Measurements from ENCODE around the gene GOLT1A. TPM values are rescaled to one million over a fixed set of nuclear protein-coding genes. Genes with fewer than 3 reads are reported as not detected.

GOLT1A gene
- total and polyA plus RNA-seq, 2 of the 8 experiments (the other 6 are each of a cell fraction or from before 2014, with no cell fraction given), result 7.5 to 8.5 TPM

DNA sequence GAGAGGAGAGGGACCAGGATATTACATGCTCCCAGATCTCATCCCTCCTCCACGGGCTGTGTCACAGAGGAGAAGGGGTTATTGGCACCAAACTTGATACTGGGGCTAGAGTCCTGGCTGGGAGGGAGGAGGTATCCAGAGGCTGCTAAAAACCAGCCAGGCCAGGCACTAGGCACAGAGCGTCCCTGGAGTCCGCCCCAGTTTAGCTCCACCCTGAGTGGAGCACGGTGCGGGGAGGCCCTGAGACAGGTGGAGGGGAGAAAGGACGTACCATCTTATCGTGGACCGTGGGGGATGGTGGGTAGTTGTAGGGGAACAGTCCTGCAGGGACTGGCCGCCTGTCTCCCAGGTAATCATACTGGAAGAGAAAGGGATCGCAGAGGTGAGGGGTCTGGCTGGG, 42.7 kb upstream of the GOLT1A start:
- peak overlapping the region; percentile 93; the same call in 1 of the 2 replicates for H2BK20ac ChIP-seq (ENCODE audit: low read length)
- H3K9me3 ChIP-seq (ENCODE audit: insufficient read depth in 2 of 2, low read depth in 1 of 2, low read length in 1 of 2), result no peaks in the 10 kb centered on the region
- H2BK15ac ChIP-seq (ENCODE audit: low read length), result no peak overlapping the region; the same call in 1 of the 2 replicates
- no peaks in the 10 kb centered on the region for H3K23me2 ChIP-seq (ENCODE audit: low read depth, low read length)
- peak overlapping the region; percentile 81; the same call in 1 of the 2 replicates for H2BK5ac ChIP-seq (ENCODE audit: low read depth, low read length)
- no peak overlapping the region for H3K14ac ChIP-seq (ENCODE audit: insufficient read length)
- DNase-seq (ENCODE audit: low read depth in 1 of 2, low spot score in 2 of 2), result no peak
- no peak overlapping the region for H2AFZ ChIP-seq (ENCODE audit: low read length)
- no peak overlapping the region for H3K56ac ChIP-seq (replicated peaks; ENCODE audit: insufficient read length, low read depth, low read length)
- H3K4ac ChIP-seq (replicated peaks; ENCODE audit: insufficient read length, low read depth, low read length), result no peak overlapping the region
- H4K5ac ChIP-seq (ENCODE audit: insufficient read length, low read depth, low read length), result no peak overlapping the region
- CTCF ChIA-PET (ENCODE audit: partially characterized antibody), result interaction anchor here (0.8 to 19.1 kb wide), 21 partner anchors 9 to 490 kb away, joined by 3 to 335 read pairs (median 9); partner anchors contain the start of genes GOLT1A and PLEKHA6
- no peak overlapping the region for H3K23ac ChIP-seq (ENCODE audit: insufficient read length)
- peak overlapping the region in 1 of 4 experiments; percentile 36; a peak in 1 of 8 replicates for H3K4me3 ChIP-seq (ENCODE audit: extremely low read depth in 1 of 4, insufficient read depth in 2 of 4, low read depth in 3 of 4, low read length in 4 of 4)
- 87% methylated on average over 10 of the region's 10 CpGs; no CpG with 5 or more reads in 1 of the 2 experiments for WGBS, 2 experiments (ENCODE audit: extremely low coverage in 1 of 2, insufficient coverage in 1 of 2, insufficient read length in 1 of 2, insufficient replicate concordance in 2 of 2, low coverage in 1 of 2, low lambda C conversion rate in 2 of 2, missing lambda C conversion rate in 1 of 2)
- POLR2A ChIA-PET (ENCODE audit: partially characterized antibody), result interaction anchor here (0.8 to 1.0 kb wide), 3 partner anchors 94 to 154 kb away, joined by 3 to 4 read pairs (median 3); no protein-coding TSS in a partner anchor
- no peak overlapping the region for H3K27ac ChIP-seq (ENCODE audit: low read depth, low read length)
- H4K8ac ChIP-seq (ENCODE audit: extremely low read depth, insufficient read depth, low read length), result no peak overlapping the region; the same call in 1 of the 2 replicates
- peaks cover 15 to 30% (median 21%) of the 10 kb centered on the region in 4 experiments for H3K4me1 ChIP-seq (replicated peaks in 1 of 4; ENCODE audit: control insufficient read depth in 3 of 4, insufficient read depth in 4 of 4, low read length in 3 of 4)
- peak overlapping the region; percentile 75; the same call in 1 of the 2 replicates for H2BK12ac ChIP-seq (ENCODE audit: low read depth, low read length)
- no peaks in the 10 kb centered on the region for H3K79me2 ChIP-seq (ENCODE audit: control insufficient read depth in 1 of 2, insufficient read depth in 2 of 2, low read length in 2 of 2)
- peak overlapping the region; percentile 66; the same call in 1 of the 2 replicates for H3K18ac ChIP-seq (ENCODE audit: extremely low read depth, low read length)
- H2BK120ac ChIP-seq (replicated peaks; ENCODE audit: low read depth, low read length), result peak overlapping the region; percentile 8
- H3K27me3 ChIP-seq (replicated peaks in 1 of 4; ENCODE audit: control insufficient read depth in 3 of 4, extremely low read depth in 1 of 4, insufficient read depth in 3 of 4, low read length in 3 of 4), result no peaks in the 10 kb centered on the region
- no peaks in the 10 kb centered on the region for H4K20me1 ChIP-seq (replicated peaks in 1 of 2; ENCODE audit: control insufficient read depth in 1 of 2, insufficient read depth in 2 of 2, low read length in 2 of 2)
- H3K9ac ChIP-seq (replicated peaks in 1 of 4; ENCODE audit: extremely low read depth in 1 of 4, low read depth in 3 of 4, low read length in 3 of 4), result no peak overlapping the region
- no peak for TF ChIP-seq KDM1A (IDR thresholded peaks at IDR 0.05; ENCODE audit: borderline replicate concordance, low read length)
- no peaks in the 10 kb centered on the region for H3K79me1 ChIP-seq (ENCODE audit: low read depth, low read length)
- FAIRE-seq, result no peak
- H3K36me3 ChIP-seq (ENCODE audit: control insufficient read depth in 2 of 4, insufficient read depth in 4 of 4, low read length in 3 of 4), result peaks cover 0 to 4% (median 0%) of the 10 kb centered on the region in 4 experiments; a peak in 1 of 8 replicates
- 0 out of 2 replicates have a peak overlapping the region, but pooled peaks have one; percentile 34 for H2AK5ac ChIP-seq (ENCODE audit: low read depth, low read length)
- H3K4me2 ChIP-seq (ENCODE audit: insufficient read depth in 1 of 2, low read depth in 2 of 2, low read length in 2 of 2), result peak overlapping the region; percentile 10 to 59; a peak in 1 of 4 replicates
- no peak overlapping the region for H4K91ac ChIP-seq (replicated peaks; ENCODE audit: insufficient read length, low read length)
